Measurements from ENCODE around the gene CEP57L1. TPM values are rescaled to one million over a fixed set of nuclear protein-coding genes. Genes with fewer than 3 reads are reported as not detected.

The CEP57L1 gene
- total and polyA plus RNA-seq, 10 donors = 5.1 to 28.7 (median 12.4) TPM

GRCh38 chr6:109052018-109052651 is 43.2 kb upstream of the CEP57L1 start:
- TF ChIP-seq POLR2A (IDR thresholded peaks at IDR 0.05) (no peak), POLR2AphosphoS5 (IDR thresholded peaks at IDR 0.05) (no peak), CTCF (IDR thresholded peaks at IDR 0.05 in 8 of 11, conservative IDR thresholded peaks at IDR 0.05 in 3 of 11) (no peak)
- Histone ChIP-seq H3K4me1 (peaks cover 13 to 57% (median 35%) of the 10 kb centered on the region in 6 donors), H3K27me3 (replicated peaks in 1 of 7) (no peaks in the 10 kb centered on the region), H3K27ac (peak overlapping the region in 2 of 8 donors; percentile 25 to 39), H3K9me3 (no peaks in the 10 kb centered on the region), H3K36me3 (no peaks in the 10 kb centered on the region), H3K4me3 (no peak overlapping the region)
- intact Hi-C loops (cut with DNase I; ENCODE audit: low total_unique reads) = loop anchor here (5.0 kb wide), 1 partner anchor 45 kb away; no protein-coding TSS in a partner anchor
- no peak for DNase-seq

- no peaks in the 10 kb centered on the region for H3K9me3 ChIP-seq
- no peak for DNase-seq
- WGBS, 5 donors = 92 to 97% (median 95%) methylated on average over 4 of the region's 4 CpGs
- no peaks in the 10 kb centered on the region for H3K36me3 ChIP-seq
- H3K27me3 ChIP-seq (replicated peaks in 1 of 7) = no peaks in the 10 kb centered on the region
- peaks cover 13 to 57% (median 35%) of the 10 kb centered on the region in 6 donors for H3K4me1 ChIP-seq
- peak overlapping the region in 2 of 8 donors; percentile 25 to 39 for H3K27ac ChIP-seq
- intact Hi-C loops (cut with DNase I; ENCODE audit: low total_unique reads) = loop anchor here (5.0 kb wide), 1 partner anchor 46 kb away; no protein-coding TSS in a partner anchor
- no peak overlapping the region for H3K4me3 ChIP-seq
- TF ChIP-seq CTCF (IDR thresholded peaks at IDR 0.05 in 8 of 11, conservative IDR thresholded peaks at IDR 0.05 in 3 of 11) = no peak
- no peak for TF ChIP-seq POLR2AphosphoS5 (IDR thresholded peaks at IDR 0.05)
- no peak for TF ChIP-seq POLR2A (IDR thresholded peaks at IDR 0.05)
These were observed 42.5 kb upstream of the CEP57L1 start for GRCh38 chr6:109052852-109053251.

- no peak for TF ChIP-seq POLR2A (IDR thresholded peaks at IDR 0.05)
- no peak for TF ChIP-seq POLR2AphosphoS5 (IDR thresholded peaks at IDR 0.05)
- no peak for TF ChIP-seq CTCF (IDR thresholded peaks at IDR 0.05 in 8 of 11, conservative IDR thresholded peaks at IDR 0.05 in 3 of 11)
These were observed 42.0 kb upstream of the CEP57L1 start for GRCh38 chr6:109053336-109053735.

GRCh38 chr6:109055771-109056235 is 39.5 kb upstream of the CEP57L1 start:
- Histone ChIP-seq H3K4me3 (no peak overlapping the region), H3K4me1 (peaks cover 18 to 60% (median 51%) of the 10 kb centered on the region in 6 donors), H3K27me3 (replicated peaks in 1 of 7) (no peaks in the 10 kb centered on the region), H3K36me3 (no peaks in the 10 kb centered on the region), H3K9me3 (no peaks in the 10 kb centered on the region), H3K27ac (no peak overlapping the region)
- intact Hi-C loops (cut with DNase I; ENCODE audit: low total_unique reads) = no loop called here
- WGBS, 5 donors = 58 to 93% (median 75%) methylated on average over 1 of the region's 1 CpG
- DNase-seq = no peak
- TF ChIP-seq POLR2A (IDR thresholded peaks at IDR 0.05) (no peak), CTCF (IDR thresholded peaks at IDR 0.05 in 8 of 11, conservative IDR thresholded peaks at IDR 0.05 in 3 of 11) (no peak), POLR2AphosphoS5 (IDR thresholded peaks at IDR 0.05) (no peak)

More at GRCh38 chr6:109053336-109053735, 42.0 kb upstream of the CEP57L1 start:
- intact Hi-C loops (cut with DNase I; ENCODE audit: low total_unique reads) = loop anchor here (5.0 kb wide), 1 partner anchor 46 kb away; no protein-coding TSS in a partner anchor
- Histone ChIP-seq H3K36me3 (no peaks in the 10 kb centered on the region), H3K4me3 (no peak overlapping the region), H3K27me3 (replicated peaks in 1 of 7) (no peaks in the 10 kb centered on the region), H3K4me1 (peaks cover 10 to 58% (median 36%) of the 10 kb centered on the region in 6 donors), H3K9me3 (no peaks in the 10 kb centered on the region), H3K27ac (no peak overlapping the region)
- 93 to 97% (median 94%) methylated on average over 2 of the region's 2 CpGs for WGBS, 5 donors
- DNase-seq = no peak
